Cardiac fibroblast (primary cell): ENCODE results near the gene CPM.

Experiments used
- DNase-seq, 2 donors: peaks; one replicate each; pipeline versions ENCODE4 v3.0.0 to v3.0.0-alpha.2; 2010; ENCODE audit warnings: low read depth in 2 of 2
- H3K4me3 ChIP-seq, 2 donors: replicated peaks in 1 of 2; 1 replicate in 1 of 2; 2 replicates in 1 of 2; pipeline ENCODE4 v1.5.1; 2011; ENCODE audit warnings: low read depth in 2 of 2, low read length in 2 of 2, mild to moderate bottlenecking in 2 of 2, moderate library complexity in 1 of 2
- CTCF ChIP-seq: IDR thresholded peaks from one replicate; pipeline ENCODE4 v1.5.1; 2011; ENCODE audit warnings: low read depth, mild to moderate bottlenecking, low read length, inconsistent platforms

The CPM gene

DNA sequence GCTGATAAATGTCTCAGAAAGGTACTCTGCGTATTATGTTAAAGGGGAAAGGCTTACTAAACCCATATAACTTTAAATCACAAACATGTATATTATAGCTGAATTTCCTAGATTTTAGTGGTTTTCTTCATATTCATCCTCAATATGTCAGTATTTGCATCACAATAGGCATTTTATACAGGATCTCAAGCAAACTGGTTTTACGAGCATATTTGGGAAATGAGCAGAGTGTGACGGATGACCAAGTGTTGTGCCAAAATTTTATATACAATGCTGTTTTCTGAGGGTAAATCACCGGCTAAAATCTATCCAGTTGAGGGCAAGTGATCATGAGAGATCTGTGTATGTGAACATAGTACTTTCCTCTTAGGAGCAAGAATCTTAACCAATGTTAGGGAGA is 8.4 kb downstream of the CPM start:
- no peak for DNase-seq
- H3K4me3 ChIP-seq, result no peak overlapping the region
- no peak for TF ChIP-seq CTCF

- no peak for TF ChIP-seq CTCF
- no peak overlapping the region for H3K4me3 ChIP-seq
- no peak for DNase-seq
Measured at GRCh38 chr12:68919581-68920239, 13.3 kb downstream of the CPM start.

- DNase-seq, result no peak
- no peak for TF ChIP-seq CTCF
- no peak overlapping the region for H3K4me3 ChIP-seq
Measured at GRCh38 chr12:68918960-68919359, 14.0 kb downstream of the CPM start.

DNA sequence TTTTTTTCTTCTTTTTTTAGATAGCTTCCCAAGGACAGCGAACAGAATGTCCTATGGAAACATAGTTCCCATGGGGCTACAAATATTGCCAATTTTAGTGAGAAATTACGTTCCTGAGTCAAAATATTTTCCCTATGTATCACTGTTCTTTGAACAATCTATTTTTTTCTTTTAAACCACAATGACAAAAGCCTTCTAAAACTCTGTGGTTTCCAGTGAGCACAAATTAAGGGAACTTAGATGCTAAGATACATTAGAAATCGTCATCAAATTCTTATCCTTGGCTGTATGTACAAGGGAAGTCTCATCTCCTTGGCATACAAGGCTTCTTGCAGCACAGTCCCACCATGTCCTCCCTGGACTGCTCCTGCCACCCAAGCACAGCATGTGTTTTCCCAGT is 17.9 kb downstream of the CPM start:
- no peak for TF ChIP-seq CTCF
- no peak overlapping the region for H3K4me3 ChIP-seq
- peak; percentile 84 to 98 for DNase-seq

- no peak for TF ChIP-seq CTCF
- peak; percentile 67 to 69 for DNase-seq
- H3K4me3 ChIP-seq, result no peak overlapping the region
Measured at GRCh38 chr12:68913682-68914081, 19.3 kb downstream of the CPM start.

- no peak overlapping the region for H3K4me3 ChIP-seq
- TF ChIP-seq CTCF, result no peak
- DNase-seq, result no peak
Measured at GRCh38 chr12:68912916-68913315, 20.1 kb downstream of the CPM start.

DNA sequence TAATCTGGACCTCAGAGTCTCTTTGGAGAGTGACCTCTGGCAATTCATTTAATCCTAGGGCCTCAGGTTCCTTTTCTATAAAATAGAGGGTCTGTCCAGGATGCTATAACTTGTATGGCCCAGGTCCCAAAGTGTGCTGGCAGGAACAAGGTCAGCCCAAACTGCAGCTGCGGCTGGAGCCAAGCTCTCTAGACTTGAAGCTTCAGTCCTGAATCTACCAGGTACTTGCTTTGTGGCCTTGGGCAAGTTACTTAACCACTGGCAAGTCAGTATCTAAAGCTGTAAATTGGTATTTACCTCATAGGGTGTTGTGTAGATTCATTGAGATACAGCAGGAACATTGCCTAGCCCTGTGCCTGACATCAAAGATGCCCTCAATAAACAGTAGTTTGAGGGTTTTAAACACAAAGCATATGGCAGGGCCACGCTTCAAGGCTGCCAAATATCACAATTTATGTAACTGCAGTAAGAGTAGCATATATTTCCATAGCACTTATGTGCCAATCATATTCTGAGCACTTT is 21.7 kb downstream of the CPM start:
- H3K4me3 ChIP-seq, result no peak overlapping the region
- no peak for TF ChIP-seq CTCF
- no peak for DNase-seq
